ENCODE results near the gene TNFRSF17.

The TNFRSF17 gene

GRCh38 chr16:12000032-12000431 is 35.0 kb downstream of the TNFRSF17 start:
- FAIRE-seq = no peak
- TF ChIP-seq POU2F2 (IDR thresholded peaks at IDR 0.05; ENCODE audit: low read depth, low read length) = no peak
- TF ChIP-seq POLR2A (IDR thresholded peaks at IDR 0.05; ENCODE audit: low read depth, low read length) = no peak
- TF ChIP-seq TAF1 (IDR thresholded peaks at IDR 0.05; ENCODE audit: low read depth, low read length) = no peak
- DNase-seq (ENCODE audit: insufficient read length, low spot score) = no peak

GRCh38 chr16:12002447-12003006 is 37.5 kb downstream of the TNFRSF17 start:
- no peak for TF ChIP-seq POLR2A (IDR thresholded peaks at IDR 0.05; ENCODE audit: low read depth, low read length)
- TF ChIP-seq SPI1 (IDR thresholded peaks at IDR 0.05; ENCODE audit: low read depth, low read length) = no peak
- no peak for TF ChIP-seq POU2F2 (IDR thresholded peaks at IDR 0.05; ENCODE audit: low read depth, low read length)
- TF ChIP-seq PAX5 (IDR thresholded peaks at IDR 0.05; ENCODE audit: insufficient read depth, low read length, severe bottlenecking) = no peak
- no peak for FAIRE-seq
- DNase-seq (ENCODE audit: insufficient read length, low spot score) = no peak

- FAIRE-seq = no peak
- no peak for TF ChIP-seq POU2F2 (IDR thresholded peaks at IDR 0.05; ENCODE audit: low read depth, low read length)
- TF ChIP-seq POLR2AphosphoS5 (IDR thresholded peaks at IDR 0.05; ENCODE audit: low read depth, low read length) = no peak
- no peak for TF ChIP-seq PAX5 (IDR thresholded peaks at IDR 0.05; ENCODE audit: insufficient read depth, low read length, severe bottlenecking)
- TF ChIP-seq POLR2A (IDR thresholded peaks at IDR 0.05; ENCODE audit: low read depth, low read length) = no peak
- TF ChIP-seq SPI1 (IDR thresholded peaks at IDR 0.05; ENCODE audit: low read depth, low read length) = no peak
- TF ChIP-seq TAF1 (IDR thresholded peaks at IDR 0.05; ENCODE audit: low read depth, low read length) = no peak
Measured at GRCh38 chr16:12006637-12007036, 41.6 kb downstream of the TNFRSF17 start.

GRCh38 chr16:12009462-12009861 is 44.5 kb downstream of the TNFRSF17 start:
- no peak for TF ChIP-seq POU2F2 (IDR thresholded peaks at IDR 0.05; ENCODE audit: low read depth, low read length)
- TF ChIP-seq SPI1 (IDR thresholded peaks at IDR 0.05; ENCODE audit: low read depth, low read length) = peak; percentile 24; the same call in 1 of the 2 replicates
- DNase-seq (ENCODE audit: insufficient read length, low spot score) (no peak), FAIRE-seq (no peak)

More at GRCh38 chr16:12006637-12007036, 41.6 kb downstream of the TNFRSF17 start:
- DNase-seq (ENCODE audit: insufficient read length, low spot score) = no peak

- FAIRE-seq (no peak), DNase-seq (ENCODE audit: insufficient read length, low spot score) (no peak)
- TF ChIP-seq SPI1 (IDR thresholded peaks at IDR 0.05; ENCODE audit: low read depth, low read length) (no peak), PAX5 (IDR thresholded peaks at IDR 0.05; ENCODE audit: insufficient read depth, low read length, severe bottlenecking) (no peak), POU2F2 (IDR thresholded peaks at IDR 0.05; ENCODE audit: low read depth, low read length) (no peak), POLR2A (IDR thresholded peaks at IDR 0.05; ENCODE audit: low read depth, low read length) (no peak), POLR2AphosphoS5 (IDR thresholded peaks at IDR 0.05; ENCODE audit: low read depth, low read length) (no peak), TAF1 (IDR thresholded peaks at IDR 0.05; ENCODE audit: low read depth, low read length) (no peak)
Measured at GRCh38 chr16:12009922-12010321, 44.9 kb downstream of the TNFRSF17 start.

- FAIRE-seq (no peak), DNase-seq (ENCODE audit: insufficient read length, low spot score) (no peak)
- no peak for TF ChIP-seq SPI1 (IDR thresholded peaks at IDR 0.05; ENCODE audit: low read depth, low read length)
- TF ChIP-seq POU2F2 (IDR thresholded peaks at IDR 0.05; ENCODE audit: low read depth, low read length) = no peak
- no peak for TF ChIP-seq POLR2A (IDR thresholded peaks at IDR 0.05; ENCODE audit: low read depth, low read length)
- TF ChIP-seq POLR2AphosphoS5 (IDR thresholded peaks at IDR 0.05; ENCODE audit: low read depth, low read length) = no peak
- TF ChIP-seq PAX5 (IDR thresholded peaks at IDR 0.05; ENCODE audit: insufficient read depth, low read length, severe bottlenecking) = no peak
- TF ChIP-seq TAF1 (IDR thresholded peaks at IDR 0.05; ENCODE audit: low read depth, low read length) = no peak
Measured at GRCh38 chr16:12010388-12011251, 45.6 kb downstream of the TNFRSF17 start.

- FAIRE-seq = no peak
- TF ChIP-seq TAF1 (IDR thresholded peaks at IDR 0.05; ENCODE audit: low read depth, low read length) (no peak), POU2F2 (IDR thresholded peaks at IDR 0.05; ENCODE audit: low read depth, low read length) (no peak), POLR2A (IDR thresholded peaks at IDR 0.05; ENCODE audit: low read depth, low read length) (no peak), SPI1 (IDR thresholded peaks at IDR 0.05; ENCODE audit: low read depth, low read length) (no peak), POLR2AphosphoS5 (IDR thresholded peaks at IDR 0.05; ENCODE audit: low read depth, low read length) (no peak), PAX5 (IDR thresholded peaks at IDR 0.05; ENCODE audit: insufficient read depth, low read length, severe bottlenecking) (no peak)
- no peak for DNase-seq (ENCODE audit: insufficient read length, low spot score)
Measured at GRCh38 chr16:12011565-12011964, 46.6 kb downstream of the TNFRSF17 start.

GRCh38 chr16:12016291-12016947 is 51.4 kb downstream of the TNFRSF17 start:
- TF ChIP-seq PAX5 (IDR thresholded peaks at IDR 0.05; ENCODE audit: insufficient read depth, low read length, severe bottlenecking) = no peak
- no peak for TF ChIP-seq TAF1 (IDR thresholded peaks at IDR 0.05; ENCODE audit: low read depth, low read length)
- no peak for TF ChIP-seq SPI1 (IDR thresholded peaks at IDR 0.05; ENCODE audit: low read depth, low read length)
- no peak for TF ChIP-seq POU2F2 (IDR thresholded peaks at IDR 0.05; ENCODE audit: low read depth, low read length)
- TF ChIP-seq POLR2A (IDR thresholded peaks at IDR 0.05; ENCODE audit: low read depth, low read length) = no peak
- TF ChIP-seq POLR2AphosphoS5 (IDR thresholded peaks at IDR 0.05; ENCODE audit: low read depth, low read length) = no peak
- no peak for FAIRE-seq
- DNase-seq (ENCODE audit: insufficient read length, low spot score) = no peak

GRCh38 chr16:12017558-12017957 is 52.5 kb downstream of the TNFRSF17 start:
- TF ChIP-seq TAF1 (IDR thresholded peaks at IDR 0.05; ENCODE audit: low read depth, low read length) (no peak), SPI1 (IDR thresholded peaks at IDR 0.05; ENCODE audit: low read depth, low read length) (no peak), POLR2AphosphoS5 (IDR thresholded peaks at IDR 0.05; ENCODE audit: low read depth, low read length) (no peak), POLR2A (IDR thresholded peaks at IDR 0.05; ENCODE audit: low read depth, low read length) (no peak), PAX5 (IDR thresholded peaks at IDR 0.05; ENCODE audit: insufficient read depth, low read length, severe bottlenecking) (no peak), POU2F2 (IDR thresholded peaks at IDR 0.05; ENCODE audit: low read depth, low read length) (no peak)
- DNase-seq (ENCODE audit: insufficient read length, low spot score) (no peak), FAIRE-seq (no peak)
